GM19035 (cell line): ENCODE data around the gene DTD1.

Experiments used
- ATAC-seq: cut with Tn5 transposase; IDR thresholded peaks from one replicate; pipeline ENCODE4 v1.9.1; 2021; ENCODE audit not compliant: unreplicated experiment

Gene DTD1

GRCh38 chr20:18662279-18663040 is 74.6 kb downstream of the DTD1 start:
- ATAC-seq = no peak

GRCh38 chr20:18663932-18664331 is 76.1 kb downstream of the DTD1 start:
- no peak for ATAC-seq

- ATAC-seq = no peak
Measured at GRCh38 chr20:18665135-18665534, 77.3 kb downstream of the DTD1 start.

- no peak for ATAC-seq
Measured at GRCh38 chr20:18666803-18667415, 79.1 kb downstream of the DTD1 start.

- ATAC-seq = no peak
Measured at GRCh38 chr20:18669241-18670019, 81.6 kb downstream of the DTD1 start.

GRCh38 chr20:18671203-18671710 is 83.4 kb downstream of the DTD1 start:
- ATAC-seq = no peak

- ATAC-seq = no peak
Measured at GRCh38 chr20:18672834-18673233, 85.0 kb downstream of the DTD1 start.

- ATAC-seq = no peak
Measured at GRCh38 chr20:18676396-18676795, 88.5 kb downstream of the DTD1 start.

GRCh38 chr20:18677126-18677525 is 89.3 kb downstream of the DTD1 start:
- ATAC-seq = no peak

GRCh38 chr20:18678549-18679419 is 90.9 kb downstream of the DTD1 start:
- no peak for ATAC-seq

GRCh38 chr20:18683839-18684238 is 96.0 kb downstream of the DTD1 start:
- no peak for ATAC-seq

- no peak for ATAC-seq
Measured at GRCh38 chr20:18684775-18685174, 96.9 kb downstream of the DTD1 start.

GRCh38 chr20:18685406-18685805 is 97.6 kb downstream of the DTD1 start:
- ATAC-seq = no peak

GRCh38 chr20:18686696-18687095 is 98.8 kb downstream of the DTD1 start:
- no peak for ATAC-seq

GRCh38 chr20:18688676-18689075 is 100.8 kb downstream of the DTD1 start:
- no peak for ATAC-seq

GRCh38 chr20:18689557-18689956 is 101.7 kb downstream of the DTD1 start:
- no peak for ATAC-seq

- no peak for ATAC-seq
Measured at GRCh38 chr20:18692447-18692846, 104.6 kb downstream of the DTD1 start.

GRCh38 chr20:18694071-18694470 is 106.2 kb downstream of the DTD1 start:
- no peak for ATAC-seq

- ATAC-seq = no peak
Measured at GRCh38 chr20:18695175-18695574, 107.3 kb downstream of the DTD1 start.

- ATAC-seq = no peak
Measured at GRCh38 chr20:18698735-18699380, 111.0 kb downstream of the DTD1 start.
